GM18508 (cell line): ENCODE results near the gene RIMS1.

Source experiments
- ATAC-seq: cut with Tn5 transposase; IDR thresholded peaks from one replicate; pipeline ENCODE4 v1.9.1; 2021; ENCODE audit warnings: moderate number of reproducible peaks; ENCODE audit not compliant: insufficient read depth, unreplicated experiment

The RIMS1 gene

DNA sequence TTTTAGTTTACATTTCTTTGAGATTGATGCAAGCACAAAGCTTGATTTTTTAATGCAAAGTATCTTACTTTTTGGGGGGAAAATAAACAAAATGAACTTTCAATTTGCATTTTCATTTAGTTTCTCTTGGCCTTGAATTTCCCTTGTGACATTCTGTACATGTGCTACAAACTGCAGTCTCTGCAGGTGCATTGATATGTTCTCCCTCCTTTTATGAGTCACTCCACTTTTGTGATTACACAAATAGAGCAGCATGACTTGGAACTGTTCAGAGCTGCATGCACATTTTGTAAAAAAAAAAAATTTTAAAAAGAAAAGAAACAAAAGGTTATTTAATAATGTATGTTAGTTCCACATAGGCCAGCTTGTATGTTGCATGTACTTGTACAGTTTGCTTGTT, 515.5 kb downstream of the RIMS1 start:
- no peak for ATAC-seq

DNA sequence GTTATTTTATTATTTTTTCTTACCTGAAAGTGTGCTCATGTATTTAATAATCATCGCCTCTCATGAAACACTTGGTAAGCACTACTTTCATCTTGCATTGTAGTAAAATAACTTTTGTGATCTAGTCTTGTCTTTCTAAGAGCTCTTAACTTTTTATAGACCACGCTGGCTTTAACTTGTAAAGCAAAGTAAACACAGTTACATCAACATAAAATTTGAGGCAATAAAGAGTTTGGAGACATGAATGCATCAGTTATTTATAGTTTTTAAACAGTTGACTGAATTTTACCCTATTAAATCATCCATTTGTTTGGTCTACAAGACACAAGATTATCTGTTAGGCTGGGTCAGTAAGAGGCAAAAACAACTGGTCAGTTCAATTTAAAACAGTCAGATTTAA, 517.1 kb downstream of the RIMS1 start:
- no peak for ATAC-seq

DNA sequence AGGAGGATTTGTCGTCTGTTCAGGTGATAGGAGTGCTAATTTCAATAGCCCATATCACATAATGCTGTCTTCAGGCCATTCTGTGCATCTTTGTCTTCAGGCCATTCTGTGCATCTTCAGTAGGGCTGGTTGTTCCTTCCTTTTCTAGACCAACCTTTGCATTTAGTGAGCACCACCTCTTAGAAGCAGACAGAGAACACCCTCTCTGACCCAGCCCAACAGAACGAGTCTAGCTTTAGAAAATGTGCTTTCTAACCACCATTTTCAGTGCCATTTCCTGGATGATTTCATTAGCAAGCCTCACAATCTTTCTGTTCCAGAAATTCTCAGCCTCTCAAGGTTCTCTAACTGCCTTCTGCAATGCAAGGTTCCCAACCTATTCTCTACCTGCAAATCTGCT, 520.2 kb downstream of the RIMS1 start:
- ATAC-seq: no peak

DNA sequence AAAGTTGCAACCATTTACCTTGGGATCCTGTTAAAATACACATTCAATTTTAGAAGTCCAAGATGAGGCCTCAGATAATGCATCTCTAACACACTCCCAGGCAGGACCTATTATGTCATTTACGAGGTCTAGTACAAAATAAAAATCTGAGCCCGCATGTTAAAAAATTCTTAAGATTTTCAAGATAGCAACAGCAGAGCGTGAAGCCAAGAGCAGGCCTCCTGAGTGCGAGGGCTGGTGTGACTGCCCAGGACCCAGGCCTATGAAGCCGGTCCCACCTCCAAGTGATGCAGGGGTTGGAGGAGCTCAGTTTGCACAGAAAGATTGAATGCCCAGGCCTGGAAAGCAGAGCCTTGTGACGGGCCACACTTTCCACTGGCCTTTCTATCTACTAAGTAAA, 524.4 kb downstream of the RIMS1 start:
- ATAC-seq: no peak

DNA sequence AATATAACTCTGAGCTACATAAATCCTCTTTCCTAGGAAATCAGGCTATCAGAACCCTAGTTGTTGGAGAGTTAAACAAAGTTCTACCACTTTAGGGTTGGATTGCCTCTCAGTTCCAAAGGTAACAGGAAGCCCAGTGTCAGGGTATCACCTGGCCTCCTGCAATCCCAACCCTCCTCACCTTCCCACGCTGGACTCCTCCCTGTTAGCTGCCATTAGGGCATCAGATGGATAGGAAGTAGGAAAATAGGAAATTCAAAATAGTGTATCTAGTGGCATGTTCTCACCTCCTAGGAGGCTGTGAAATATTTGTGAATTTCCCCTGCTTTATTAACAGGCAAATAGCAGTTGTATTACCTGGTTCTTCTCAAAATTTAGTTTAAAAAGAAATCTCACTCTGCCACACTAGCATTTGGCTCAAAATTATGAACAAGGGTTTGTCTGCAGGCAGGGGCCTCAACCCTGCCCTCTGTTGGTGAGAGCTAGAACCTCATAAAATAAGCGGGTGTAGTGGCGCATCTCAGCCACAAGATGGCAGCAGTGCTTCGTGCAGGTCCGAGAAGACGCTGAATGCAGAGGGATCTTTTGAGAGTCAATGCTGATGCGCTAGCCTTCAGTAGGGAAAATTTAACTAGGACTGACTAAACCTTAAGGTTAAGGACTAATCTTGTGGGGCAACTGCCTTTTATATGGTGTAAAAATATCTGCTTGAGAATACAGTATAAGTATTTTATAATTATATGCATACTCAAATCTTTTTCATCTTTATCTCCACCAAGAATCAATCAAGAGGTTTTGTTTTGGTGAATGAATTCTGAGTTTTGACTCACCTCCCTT, 525.7 kb downstream of the RIMS1 start:
- ATAC-seq: no peak

DNA sequence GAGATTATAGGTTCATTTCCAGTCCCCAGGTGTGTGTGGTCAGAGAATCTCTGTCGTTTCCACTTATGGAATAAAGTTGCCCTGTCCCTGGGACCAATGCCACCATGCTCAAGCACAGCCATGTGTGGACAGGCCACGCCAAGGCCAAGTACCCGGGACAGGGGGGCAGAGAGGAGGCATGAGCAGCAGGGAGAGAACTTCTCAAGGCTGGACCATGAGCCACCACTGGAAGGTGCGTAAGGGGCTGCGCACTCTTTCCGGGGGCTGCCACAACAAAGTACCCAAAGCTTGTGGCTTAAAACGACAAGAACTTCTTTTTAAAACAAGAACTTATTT, 526.3 kb downstream of the RIMS1 start:
- ATAC-seq: no peak

DNA sequence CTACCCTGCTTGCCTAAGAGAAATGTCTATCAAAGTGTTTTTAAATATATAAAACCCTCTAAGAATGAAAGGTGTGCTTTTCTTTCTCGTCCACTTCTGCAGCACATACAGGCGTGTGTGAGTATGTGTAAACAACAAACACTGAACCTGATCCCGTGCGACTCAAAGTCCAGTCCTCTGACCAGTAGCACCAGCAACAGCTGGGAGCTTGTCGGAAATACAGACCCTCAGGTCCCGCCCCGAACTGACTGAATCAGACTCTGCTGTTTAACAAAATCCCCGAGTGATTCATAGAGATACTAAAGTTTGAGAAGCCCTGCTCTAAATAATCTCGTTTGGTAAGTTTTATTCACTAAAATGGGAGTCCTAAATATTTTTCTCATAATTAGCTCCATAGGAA, 527.5 kb downstream of the RIMS1 start:
- no peak for ATAC-seq

DNA sequence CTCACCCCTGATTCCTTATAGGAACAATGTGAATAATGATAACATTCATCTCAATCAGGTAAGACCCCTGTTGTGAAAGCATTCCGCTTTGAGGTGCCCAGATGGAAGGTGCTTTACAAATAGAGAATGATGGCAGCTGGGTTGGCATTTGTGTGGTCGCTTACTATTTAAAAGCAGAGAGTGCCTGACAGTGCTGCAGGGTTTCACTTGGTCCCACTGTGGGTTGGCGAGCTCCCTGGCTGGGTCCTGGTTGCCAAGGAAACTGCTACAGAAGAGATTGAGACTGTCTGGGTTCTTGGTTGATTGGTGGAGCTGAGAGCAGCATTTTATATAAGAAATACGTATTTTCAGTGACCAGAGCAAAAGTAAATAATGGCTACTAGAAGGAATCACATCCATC, 528.3 kb downstream of the RIMS1 start:
- no peak for ATAC-seq

DNA sequence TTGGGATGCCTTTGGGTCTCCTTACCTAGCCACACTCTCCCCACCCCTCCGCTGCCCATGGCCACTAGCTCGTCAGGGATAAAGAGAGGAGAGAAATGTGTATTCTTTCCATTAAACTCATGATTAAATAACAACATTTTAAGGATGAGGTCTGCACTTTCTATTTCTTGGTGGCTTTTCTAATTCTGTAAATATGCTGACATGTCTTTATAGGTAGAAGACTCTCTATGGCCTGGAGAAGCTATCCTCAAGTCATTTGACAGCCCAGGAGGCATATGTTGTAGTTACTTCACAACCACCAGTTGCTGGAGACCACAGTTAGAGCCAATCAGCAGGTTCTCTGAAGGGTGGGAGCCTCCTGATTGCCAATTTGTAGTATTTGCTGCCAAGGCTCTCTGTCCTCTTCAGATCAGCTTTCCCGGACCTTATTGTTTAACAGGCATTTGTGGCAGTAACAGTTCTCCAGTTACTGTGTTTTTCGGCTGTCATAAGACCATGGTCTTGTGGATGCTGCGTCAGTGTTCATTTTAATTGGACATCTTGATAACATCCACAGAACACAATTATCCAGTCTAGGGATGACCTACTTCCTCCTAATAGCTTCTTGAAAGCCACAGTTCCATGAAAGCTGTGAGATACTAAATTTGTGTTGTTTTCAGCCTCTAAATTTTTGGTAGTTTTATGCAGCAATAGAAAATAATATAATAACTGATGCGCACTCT, 530.6 kb downstream of the RIMS1 start:
- no peak for ATAC-seq

DNA sequence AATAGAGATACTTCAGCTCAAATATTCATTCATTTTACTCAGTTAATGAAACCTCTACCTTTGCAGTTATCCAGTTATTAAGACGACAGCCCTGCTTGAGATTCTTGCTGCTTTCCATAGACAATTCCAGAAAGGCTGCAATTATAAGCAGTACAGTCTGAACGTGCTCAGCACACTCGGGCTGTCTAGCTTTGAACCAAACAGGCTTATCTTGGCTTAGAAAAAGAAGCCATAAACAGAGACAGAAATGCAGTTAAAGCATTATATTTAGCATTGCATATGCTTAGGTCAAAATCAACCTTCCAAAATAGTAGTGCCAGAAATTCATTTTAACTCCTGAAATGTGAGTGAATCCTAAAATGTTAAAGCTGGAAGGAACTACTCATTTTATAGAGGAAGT, 531.4 kb downstream of the RIMS1 start:
- ATAC-seq: no peak

DNA sequence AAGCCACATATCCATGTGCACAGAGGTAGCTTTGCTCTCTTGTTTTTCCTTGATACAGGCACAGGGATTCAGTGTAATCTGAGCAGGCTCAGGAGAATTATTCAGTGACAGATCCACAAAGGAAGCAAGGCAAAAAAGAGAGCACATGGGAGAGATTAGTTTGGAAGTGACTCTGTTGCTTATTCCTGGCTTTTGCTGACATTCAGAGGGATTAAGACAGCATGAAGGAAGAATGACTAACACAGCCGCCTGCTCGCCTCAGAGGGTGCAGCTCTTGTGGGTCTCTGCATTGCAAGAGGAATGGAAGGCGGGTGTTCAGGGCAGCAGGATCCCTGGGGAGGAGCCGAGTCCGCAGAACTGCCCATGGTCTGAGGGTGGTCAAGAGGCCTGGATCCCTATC, 532.1 kb downstream of the RIMS1 start:
- ATAC-seq: no peak

DNA sequence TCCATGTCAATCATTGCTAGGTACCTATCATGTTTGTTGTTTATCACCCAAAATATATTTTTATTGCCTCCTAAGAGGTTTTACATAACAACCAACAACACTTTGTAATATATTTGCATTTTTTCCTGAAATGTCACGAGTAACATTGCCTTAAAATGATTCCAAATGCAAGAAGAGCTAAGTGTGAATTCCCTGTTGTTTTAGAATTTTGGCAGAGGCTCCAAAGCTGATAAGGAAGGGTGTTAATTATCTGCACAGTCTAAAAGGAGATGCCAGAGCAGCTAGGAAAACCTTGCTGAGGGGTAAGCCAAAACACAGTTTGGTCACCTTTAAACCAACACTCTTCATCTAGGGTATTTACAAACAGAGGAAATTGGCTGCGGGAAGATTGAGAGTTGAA, 533.6 kb downstream of the RIMS1 start:
- no peak for ATAC-seq

DNA sequence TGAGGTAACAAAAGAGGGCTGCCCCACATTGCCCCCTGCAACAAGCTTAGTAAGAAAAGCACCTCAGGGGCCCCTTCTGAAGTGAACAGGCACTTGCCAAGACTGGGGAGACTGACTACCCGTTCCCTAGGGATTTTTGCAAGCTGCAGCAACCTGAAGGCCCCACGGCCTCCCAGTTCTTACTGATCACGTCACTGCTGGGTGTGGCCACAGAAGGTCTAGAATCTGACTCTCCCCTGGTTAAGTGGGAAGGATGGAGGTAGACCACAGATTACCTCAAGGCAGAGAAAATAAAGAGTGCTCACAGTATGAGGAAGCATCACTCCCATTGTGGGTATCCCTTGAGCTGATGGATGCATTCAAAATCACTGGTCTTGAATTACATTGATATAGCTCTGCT, 534.1 kb downstream of the RIMS1 start:
- no peak for ATAC-seq

DNA sequence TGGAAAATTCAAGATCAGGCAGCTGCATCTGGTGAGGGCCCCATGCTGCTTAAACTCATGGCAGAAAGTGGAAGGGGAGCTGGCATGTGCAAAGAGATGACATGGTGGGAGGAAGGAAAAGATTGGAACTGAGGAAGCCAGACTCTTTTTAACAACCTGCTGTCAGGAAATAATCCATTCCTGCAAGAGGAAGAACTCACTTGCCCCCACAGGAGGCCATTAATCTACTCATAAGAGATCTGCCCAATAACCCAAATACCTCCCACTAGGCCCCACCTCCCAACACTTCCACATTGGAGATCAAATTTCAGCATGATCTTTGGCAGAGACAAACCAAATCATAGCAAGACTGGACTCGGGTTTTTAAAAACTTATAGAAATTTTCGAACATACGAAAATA, 535.0 kb downstream of the RIMS1 start:
- ATAC-seq: no peak

DNA sequence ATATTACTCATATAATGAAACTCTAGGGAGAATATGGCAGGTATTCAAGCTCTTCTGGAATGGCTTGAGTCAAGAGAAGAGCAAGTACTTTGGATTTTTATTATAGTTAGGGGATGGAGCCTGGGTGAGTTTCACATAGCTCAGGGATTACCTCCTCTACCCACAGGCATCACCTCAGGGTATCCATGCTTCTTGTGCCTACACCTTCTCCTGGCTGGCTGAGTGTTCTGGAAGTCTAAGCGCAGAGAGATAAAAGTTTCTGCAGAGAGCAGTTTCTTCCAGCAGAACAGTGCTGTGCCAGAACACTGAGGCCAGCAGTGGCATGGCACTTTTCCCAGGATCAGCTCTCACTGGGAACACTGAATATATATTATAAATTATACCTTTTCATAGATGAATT, 535.8 kb downstream of the RIMS1 start:
- ATAC-seq: no peak

DNA sequence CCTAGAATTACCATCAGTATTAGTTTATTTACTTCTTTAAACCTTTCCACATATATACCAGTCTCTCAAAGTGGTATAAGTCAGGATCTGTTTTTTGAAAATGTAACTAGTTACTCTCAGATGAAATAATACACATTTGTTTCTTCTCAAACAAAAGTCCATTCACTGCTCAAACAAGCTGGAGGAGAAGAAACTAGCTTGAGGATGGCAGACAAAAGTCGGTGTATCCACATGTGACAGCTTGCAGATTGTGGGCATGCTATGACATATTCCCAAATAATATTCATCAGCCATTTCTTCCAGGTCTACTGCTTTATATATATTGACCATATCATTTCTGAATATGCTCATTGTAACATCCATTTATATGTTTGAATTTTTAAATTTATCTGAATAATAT, 538.1 kb downstream of the RIMS1 start:
- no peak for ATAC-seq

DNA sequence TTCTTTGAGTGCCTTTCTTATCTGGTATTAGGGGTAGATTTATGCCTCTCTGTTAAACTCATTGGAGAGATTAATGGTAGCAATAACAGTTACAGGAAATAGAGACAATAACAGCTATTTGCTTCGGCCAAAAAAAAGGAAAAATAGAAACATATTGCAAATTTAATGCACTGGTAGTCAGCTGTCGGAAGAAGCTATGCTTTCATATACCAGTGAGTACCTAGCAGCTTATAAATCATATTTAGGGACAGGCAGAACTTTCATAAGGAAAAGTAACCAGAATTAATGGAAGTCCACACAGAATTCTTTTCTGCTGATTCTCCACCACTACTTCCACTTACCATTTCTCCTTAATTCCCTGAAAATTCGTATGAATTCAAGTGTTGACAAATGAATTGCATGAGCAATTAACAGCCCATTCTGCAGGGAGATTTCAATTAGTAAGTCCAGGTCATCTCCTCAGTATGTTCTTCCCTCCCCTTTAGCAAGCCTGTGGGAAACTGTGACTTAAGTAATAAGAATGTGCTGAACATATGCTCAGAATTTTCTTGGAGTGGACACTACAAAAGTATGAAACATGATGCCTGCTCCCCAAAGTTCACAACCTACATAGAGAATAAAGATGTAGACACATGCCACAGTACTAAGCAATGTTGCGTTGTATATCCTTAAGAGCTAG, 538.8 kb downstream of the RIMS1 start:
- no peak for ATAC-seq

DNA sequence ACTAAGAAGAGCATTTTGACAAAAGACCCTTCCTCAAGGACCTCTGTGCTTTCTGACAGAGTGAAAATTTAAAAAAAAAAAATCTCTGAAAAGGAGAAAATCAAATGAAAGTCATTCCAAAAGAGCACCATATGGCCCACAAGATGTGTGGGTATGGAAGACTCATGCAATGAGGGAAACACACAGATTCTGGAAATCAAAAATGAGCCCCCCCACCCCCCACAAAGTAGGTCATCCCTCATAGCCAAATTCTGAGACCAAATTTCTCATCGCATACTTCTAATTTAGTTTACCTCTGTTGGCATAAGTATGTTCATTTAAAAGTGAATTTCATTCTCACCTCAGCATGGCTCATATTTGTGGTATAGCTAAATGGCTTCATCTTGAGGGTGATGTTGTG, 554.3 kb downstream of the RIMS1 start:
- no peak for ATAC-seq

DNA sequence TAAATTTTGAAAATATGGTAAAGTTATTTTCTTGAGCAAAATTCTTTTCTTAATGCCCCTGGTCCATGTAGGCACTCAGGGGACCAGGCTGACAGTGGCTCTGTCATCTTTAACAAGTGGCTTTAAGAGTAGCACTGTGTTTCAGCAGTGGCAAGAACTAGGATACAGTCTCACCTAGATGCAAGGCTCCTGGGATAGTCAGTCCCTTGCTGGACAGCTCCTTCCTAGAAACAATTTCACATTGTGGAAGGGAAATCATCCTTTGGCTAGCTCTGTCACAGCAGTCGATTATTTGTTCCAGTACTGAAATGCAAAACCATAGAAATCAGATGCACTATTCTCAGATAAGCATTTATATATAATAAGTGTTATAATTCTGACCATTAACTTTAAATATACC, 560.1 kb downstream of the RIMS1 start:
- ATAC-seq: no peak
